ENCODE results near the gene AQP1. TPM values are rescaled to one million over a fixed set of nuclear protein-coding genes. Genes with fewer than 3 reads are reported as not detected.

Gene AQP1
- total and polyA plus RNA-seq, 2 donors (not counting 1 experiment from before 2014, with no cell fraction given): not detected

- ATAC-seq (ENCODE audit: low read depth): peak; percentile 68
- intact Hi-C loops (cut with micrococcal nuclease): no loop called here
- H3K27ac ChIP-seq (ENCODE audit: low read length in 2 of 2): no peak overlapping the region
These were observed 63.1 kb downstream of the AQP1 start for GRCh38 chr7:30974605-30975255.

More at GRCh38 chr7:30974605-30975255, 63.1 kb downstream of the AQP1 start:
- Mint-ChIP-seq H3K27ac (no peak overlapping the region), H3K4me3 (no peak overlapping the region), H3K27me3 (peaks cover 27% of the 10 kb centered on the region), H3K4me1 (peaks cover 14% of the 10 kb centered on the region), H3K9me3 (ENCODE audit: insufficient read depth) (no peaks in the 10 kb centered on the region)
- Histone ChIP-seq H3K9ac (ENCODE audit: low read length) (no peak overlapping the region), H3K4me3 (ENCODE audit: control extremely low read depth in 1 of 5, extremely low read depth in 1 of 5, insufficient read depth in 1 of 5, low read depth in 2 of 5, low read length in 4 of 5) (no peak overlapping the region), H3K36me3 (replicated peaks in 1 of 2; ENCODE audit: control extremely low read depth in 1 of 2, control insufficient read depth in 1 of 2, extremely low read depth in 1 of 2, insufficient read depth in 2 of 2, low read length in 1 of 2) (no peaks in the 10 kb centered on the region), H3K27me3 (replicated peaks in 1 of 4; ENCODE audit: control extremely low read depth in 1 of 4, control insufficient read depth in 3 of 4, insufficient read depth in 4 of 4, low read length in 3 of 4) (peaks cover 0 to 5% (median 0%) of the 10 kb centered on the region in 4 experiments), H2AFZ (ENCODE audit: insufficient read depth, low read depth, low read length, poor library complexity, severe bottlenecking) (no peak overlapping the region), H3K79me2 (ENCODE audit: control insufficient read depth, insufficient read depth, low read length) (no peaks in the 10 kb centered on the region), H3K9me3 (ENCODE audit: control extremely low read depth in 1 of 3, control insufficient read depth in 2 of 3, insufficient read depth in 1 of 3, low read length in 2 of 3) (peaks cover 0 to 4% (median 0%) of the 10 kb centered on the region in 3 donors), H3K4me2 (replicated peaks; ENCODE audit: low read depth, low read length, poor library complexity, severe bottlenecking) (no peak overlapping the region), H4K20me1 (ENCODE audit: control insufficient read depth, insufficient read depth, low read length, poor library complexity, severe bottlenecking) (no peaks in the 10 kb centered on the region), H3K4me1 (ENCODE audit: control insufficient read depth in 2 of 2, insufficient read depth in 2 of 2, low read length in 2 of 2) (peaks cover 0 to 6% of the 10 kb centered on the region in 2 donors)
- CTCF ChIA-PET: interaction anchor here (2.5 kb wide), 1 partner anchor 36 kb away, joined by 12 read pairs; no protein-coding TSS in a partner anchor
- TF ChIP-seq EZH2 (IDR thresholded peaks at IDR 0.05; ENCODE audit: borderline replicate concordance, insufficient read depth, low read depth, low read length, poor library complexity, severe bottlenecking) (no peak), CTCF (IDR thresholded peaks at IDR 0.05) (peak; percentile 35)
- WGBS (ENCODE audit: insufficient coverage): 37% methylated on average over 7 of the region's 7 CpGs
- POLR2A ChIA-PET: no interaction called here
- DNase-seq: peak; percentile 55

Other genes with a start within 250 kb of the AQP1 start
- gene CRHR2, start 229.4 kb upstream of the AQP1 start, total RNA-seq: not detected in 2 replicates
- gene CRHR2, start 229.4 kb upstream of the AQP1 start, polyA plus RNA-seq: not detected in 2 replicates
- 0.15 TPM in 1 of 2 replicates, not detected in the other for gene INMT, start 159.7 kb upstream of the AQP1 start, total RNA-seq
- 0.13 TPM in 1 of 2 replicates, not detected in the other for gene INMT, start 159.7 kb upstream of the AQP1 start, polyA plus RNA-seq
- 0.75 and 1.1 TPM in 2 replicates for gene MINDY4, start 140.4 kb upstream of the AQP1 start, total RNA-seq
- 0.12 TPM in 1 of 2 replicates, not detected in the other for gene MINDY4, start 140.4 kb upstream of the AQP1 start, polyA plus RNA-seq
- gene GHRHR, start 52.1 kb downstream of the AQP1 start, total RNA-seq: not detected in 2 replicates
- not detected in 2 replicates for gene GHRHR, start 52.1 kb downstream of the AQP1 start, polyA plus RNA-seq
- not detected in 2 replicates for gene ADCYAP1R1, start 140.5 kb downstream of the AQP1 start, total RNA-seq
- not detected in 2 replicates for gene ADCYAP1R1, start 140.5 kb downstream of the AQP1 start, polyA plus RNA-seq